Measurements from ENCODE around the gene SP2.
"Not testable (repeated sequence)": the region's sequence is repeated elsewhere in the genome, so short reads cannot be mapped to it uniquely, and the experiment has no call there.

Gene SP2

DNA sequence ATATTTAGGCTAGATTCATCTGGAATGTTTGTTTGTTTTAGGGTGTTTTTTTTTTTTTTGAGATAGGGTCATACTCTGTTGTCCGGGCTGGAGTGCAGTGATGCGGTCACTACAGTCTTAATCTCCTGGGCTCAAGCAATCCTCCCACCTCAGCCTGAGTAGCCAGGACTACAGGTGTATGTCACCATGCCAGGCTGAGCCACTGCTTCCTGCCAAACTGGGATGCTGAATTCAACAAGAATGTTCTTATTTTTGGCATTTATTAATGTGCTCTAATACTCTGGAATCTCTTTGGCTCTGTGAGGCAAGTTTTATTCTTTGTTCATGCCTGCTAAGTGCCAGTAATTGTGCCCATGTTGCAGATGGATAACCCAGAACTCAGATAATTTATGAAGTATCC lies 21.5 kb downstream of the SP2 start:
- TF ChIP-seq, protein P1, sequence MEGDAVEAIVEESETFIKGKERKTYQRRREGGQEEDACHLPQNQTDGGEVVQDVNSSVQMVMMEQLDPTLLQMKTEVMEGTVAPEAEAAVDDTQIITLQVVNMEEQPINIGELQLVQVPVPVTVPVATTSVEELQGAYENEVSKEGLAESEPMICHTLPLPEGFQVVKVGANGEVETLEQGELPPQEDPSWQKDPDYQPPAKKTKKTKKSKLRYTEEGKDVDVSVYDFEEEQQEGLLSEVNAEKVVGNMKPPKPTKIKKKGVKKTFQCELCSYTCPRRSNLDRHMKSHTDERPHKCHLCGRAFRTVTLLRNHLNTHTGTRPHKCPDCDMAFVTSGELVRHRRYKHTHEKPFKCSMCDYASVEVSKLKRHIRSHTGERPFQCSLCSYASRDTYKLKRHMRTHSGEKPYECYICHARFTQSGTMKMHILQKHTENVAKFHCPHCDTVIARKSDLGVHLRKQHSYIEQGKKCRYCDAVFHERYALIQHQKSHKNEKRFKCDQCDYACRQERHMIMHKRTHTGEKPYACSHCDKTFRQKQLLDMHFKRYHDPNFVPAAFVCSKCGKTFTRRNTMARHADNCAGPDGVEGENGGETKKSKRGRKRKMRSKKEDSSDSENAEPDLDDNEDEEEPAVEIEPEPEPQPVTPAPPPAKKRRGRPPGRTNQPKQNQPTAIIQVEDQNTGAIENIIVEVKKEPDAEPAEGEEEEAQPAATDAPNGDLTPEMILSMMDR (IDR thresholded peaks at IDR 0.05): no peak
- no peak for TF ChIP-seq ZFX (IDR thresholded peaks at IDR 0.05; ENCODE audit: borderline replicate concordance)

DNA sequence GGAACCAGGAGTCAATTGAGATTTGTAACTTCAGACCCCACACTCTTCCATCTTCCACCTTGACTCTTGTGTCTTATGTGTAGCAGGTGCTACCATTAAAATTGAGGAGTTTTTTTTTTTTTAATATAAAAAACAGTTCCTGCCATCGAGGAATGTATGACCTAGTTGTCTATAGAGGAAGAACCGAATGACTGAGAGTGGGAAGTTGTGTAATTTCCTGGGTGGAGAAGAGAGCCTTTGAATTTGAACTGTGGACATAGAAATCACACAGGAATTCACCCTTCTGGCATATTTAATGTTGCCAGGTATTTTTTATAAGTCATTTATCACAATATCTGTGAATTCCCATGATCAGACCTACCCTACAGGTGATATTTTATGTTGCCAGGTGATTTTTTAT lies 22.0 kb downstream of the SP2 start:
- TF ChIP-seq, protein P1 (IDR thresholded peaks at IDR 0.05): no peak
- TF ChIP-seq ZFX (IDR thresholded peaks at IDR 0.05; ENCODE audit: borderline replicate concordance): no peak
- H3K27ac ChIP-seq: no peak overlapping the region

More for the DNA sequence above, 21.5 kb downstream of the SP2 start:
- no peak overlapping the region for H3K27ac ChIP-seq

DNA sequence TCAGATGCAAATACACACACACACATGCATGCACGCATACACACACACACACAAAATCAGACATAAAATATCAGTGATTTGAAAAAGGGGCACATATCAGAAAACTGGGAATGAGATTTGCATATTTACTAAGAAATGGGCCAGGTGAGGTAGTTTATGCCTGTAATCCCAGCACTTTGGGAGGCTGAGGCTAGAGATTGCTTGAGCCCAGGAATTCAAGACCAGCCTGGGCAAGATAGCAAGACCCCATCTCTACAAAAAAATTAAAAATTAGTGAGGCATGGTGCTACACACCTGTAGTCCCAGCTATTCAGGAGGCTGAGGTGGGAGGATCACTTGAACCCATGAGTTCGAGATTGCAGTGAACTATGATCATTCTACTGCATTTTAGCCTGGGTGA lies 23.0 kb downstream of the SP2 start:
- TF ChIP-seq, protein P1 (IDR thresholded peaks at IDR 0.05): no peak
- no peak for TF ChIP-seq ZFX (IDR thresholded peaks at IDR 0.05; ENCODE audit: borderline replicate concordance)
- H3K27ac ChIP-seq: no peak overlapping the region

DNA sequence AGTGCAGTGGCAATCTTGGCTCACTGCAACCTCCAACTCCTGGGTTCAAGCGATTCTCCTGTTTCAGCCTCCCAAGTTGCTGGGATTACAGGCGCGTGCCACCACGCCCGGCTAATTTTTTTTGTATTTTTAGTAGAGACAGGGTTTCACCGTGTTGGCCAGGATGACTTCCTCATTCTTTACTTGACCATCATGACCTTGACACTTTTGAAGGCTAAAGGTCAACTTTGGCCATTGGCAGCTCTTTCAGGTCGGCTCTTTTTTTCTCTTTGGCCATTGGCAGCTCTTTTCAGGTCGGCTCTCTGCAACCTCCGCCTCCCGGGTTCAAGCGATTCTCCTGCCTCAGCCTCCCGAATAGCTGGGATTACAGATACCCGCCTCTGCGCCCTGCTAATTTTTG lies 23.9 kb downstream of the SP2 start:
- H3K27ac ChIP-seq: not testable (repeated sequence)

DNA sequence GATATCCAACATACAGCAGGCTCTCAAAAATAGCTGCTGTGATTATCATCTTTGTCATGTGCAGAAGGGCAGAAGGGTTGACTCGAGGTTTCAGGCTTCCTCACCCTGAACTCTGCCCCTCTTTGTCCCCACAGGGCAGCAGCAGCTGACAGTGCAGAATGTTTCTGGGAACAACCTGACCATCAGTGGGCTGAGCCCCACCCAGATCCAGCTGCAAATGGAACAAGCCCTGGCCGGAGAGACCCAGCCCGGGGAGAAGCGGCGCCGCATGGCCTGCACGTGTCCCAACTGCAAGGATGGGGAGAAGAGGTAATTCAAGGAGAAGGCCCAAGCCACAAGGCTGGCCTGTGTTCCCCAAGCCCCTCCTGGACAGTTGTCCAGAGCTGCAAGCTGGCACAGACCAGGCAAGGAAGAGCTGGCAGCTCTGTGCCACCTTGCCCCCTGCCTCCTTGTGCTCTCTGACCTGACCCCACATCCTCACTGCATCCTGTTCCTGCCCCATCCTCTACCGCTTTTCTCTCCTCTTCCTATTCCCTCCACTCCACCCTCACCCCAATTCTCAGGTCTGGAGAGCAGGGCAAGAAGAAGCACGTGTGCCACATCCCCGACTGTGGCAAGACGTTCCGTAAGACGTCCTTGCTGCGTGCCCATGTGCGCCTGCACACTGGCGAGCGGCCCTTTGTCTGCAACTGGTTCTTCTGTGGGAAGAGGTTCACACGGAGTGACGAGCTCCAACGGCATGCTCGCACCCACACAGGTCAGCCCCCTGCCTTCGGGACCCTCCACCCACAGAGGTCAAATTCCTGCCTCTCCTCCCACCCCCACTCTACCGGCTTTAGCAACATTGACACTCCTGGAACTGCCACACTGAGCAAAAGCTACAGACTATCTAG lies 29.0 kb downstream of the SP2 start:
- TF ChIP-seq, protein P1 (IDR thresholded peaks at IDR 0.05): no peak
- TF ChIP-seq ZFX (IDR thresholded peaks at IDR 0.05; ENCODE audit: borderline replicate concordance): no peak
- no peak overlapping the region for H3K27ac ChIP-seq

DNA sequence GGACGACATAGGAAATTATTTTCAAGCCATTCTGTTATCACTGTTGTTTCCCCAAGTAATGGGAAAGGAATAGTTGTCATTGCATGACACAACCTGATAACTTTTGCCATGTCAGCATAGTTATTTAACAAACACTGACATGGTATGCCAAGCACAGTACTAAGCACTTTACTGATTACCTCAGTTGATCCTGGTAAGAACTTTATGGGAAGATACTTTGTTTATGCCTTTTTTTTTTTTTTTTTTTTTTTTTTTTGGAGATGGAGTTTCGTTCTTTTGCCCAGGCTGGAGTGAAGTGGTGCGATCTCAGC lies 29.6 kb downstream of the SP2 start:
- H3K27ac ChIP-seq: no peak overlapping the region
- TF ChIP-seq ZFX (IDR thresholded peaks at IDR 0.05; ENCODE audit: borderline replicate concordance): no peak
- TF ChIP-seq, protein P1 (IDR thresholded peaks at IDR 0.05): no peak

DNA sequence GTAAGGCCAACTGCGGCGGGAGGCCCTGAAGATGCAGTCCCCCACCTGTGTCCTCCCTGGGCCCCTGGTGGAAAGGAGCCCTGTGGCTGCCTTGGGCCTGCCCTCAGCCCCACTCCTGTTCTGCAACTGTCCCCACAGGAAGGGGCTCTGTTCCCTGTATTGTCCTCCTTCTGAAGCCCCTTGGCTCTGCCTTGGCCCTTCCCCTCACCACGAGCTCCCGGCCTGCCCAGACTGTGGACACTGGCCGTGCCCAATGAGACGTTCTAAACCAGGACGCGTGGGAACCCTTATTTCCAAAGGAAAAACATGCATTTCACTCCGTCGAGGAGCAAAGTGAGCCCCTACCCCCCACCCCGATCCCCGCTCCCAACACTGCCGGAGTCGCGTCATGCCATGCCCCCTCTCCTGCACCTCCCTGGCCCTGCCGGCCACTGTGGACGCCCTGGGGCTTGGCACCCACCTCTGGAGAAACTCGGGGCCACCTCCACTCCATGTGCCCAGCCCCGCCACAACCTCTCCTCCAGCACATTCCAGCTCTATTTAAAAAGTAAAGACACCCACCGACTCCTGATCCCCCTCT lies 31.9 kb downstream of the SP2 start:
- H3K27ac ChIP-seq: no peak overlapping the region
- TF ChIP-seq ZFX (IDR thresholded peaks at IDR 0.05; ENCODE audit: borderline replicate concordance): no peak
- TF ChIP-seq, protein P1 (IDR thresholded peaks at IDR 0.05): no peak

Measured in 22Rv1 (cell line).